ENCODE measurements around the gene STMN1.

DNA sequence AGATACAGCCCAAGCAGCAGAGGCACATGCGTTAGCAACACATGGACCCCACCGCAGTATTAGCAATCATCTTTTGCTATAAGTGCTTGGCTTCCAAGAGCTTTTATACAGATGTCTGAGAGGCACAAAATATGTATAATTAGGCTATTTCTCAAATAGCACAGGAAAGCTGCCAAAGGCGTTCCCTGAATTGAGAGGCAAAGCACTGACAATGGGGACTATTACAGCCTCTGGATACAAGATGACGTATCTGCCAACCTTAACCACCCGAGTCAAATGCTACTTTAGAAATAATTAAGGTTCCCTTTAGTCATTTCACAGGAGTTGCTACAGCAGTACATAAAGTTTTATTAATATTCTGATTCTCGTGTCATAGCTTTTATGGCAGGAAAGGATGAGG lies 6.4 kb downstream of the STMN1 start:
- TF ChIP-seq, protein P1, sequence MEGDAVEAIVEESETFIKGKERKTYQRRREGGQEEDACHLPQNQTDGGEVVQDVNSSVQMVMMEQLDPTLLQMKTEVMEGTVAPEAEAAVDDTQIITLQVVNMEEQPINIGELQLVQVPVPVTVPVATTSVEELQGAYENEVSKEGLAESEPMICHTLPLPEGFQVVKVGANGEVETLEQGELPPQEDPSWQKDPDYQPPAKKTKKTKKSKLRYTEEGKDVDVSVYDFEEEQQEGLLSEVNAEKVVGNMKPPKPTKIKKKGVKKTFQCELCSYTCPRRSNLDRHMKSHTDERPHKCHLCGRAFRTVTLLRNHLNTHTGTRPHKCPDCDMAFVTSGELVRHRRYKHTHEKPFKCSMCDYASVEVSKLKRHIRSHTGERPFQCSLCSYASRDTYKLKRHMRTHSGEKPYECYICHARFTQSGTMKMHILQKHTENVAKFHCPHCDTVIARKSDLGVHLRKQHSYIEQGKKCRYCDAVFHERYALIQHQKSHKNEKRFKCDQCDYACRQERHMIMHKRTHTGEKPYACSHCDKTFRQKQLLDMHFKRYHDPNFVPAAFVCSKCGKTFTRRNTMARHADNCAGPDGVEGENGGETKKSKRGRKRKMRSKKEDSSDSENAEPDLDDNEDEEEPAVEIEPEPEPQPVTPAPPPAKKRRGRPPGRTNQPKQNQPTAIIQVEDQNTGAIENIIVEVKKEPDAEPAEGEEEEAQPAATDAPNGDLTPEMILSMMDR (IDR thresholded peaks at IDR 0.05 in 2 of 3, conservative IDR thresholded peaks at IDR 0.05 in 1 of 3; ENCODE audit: borderline replicate concordance in 1 of 3, insufficient read depth in 1 of 3, low read depth in 2 of 3, low read length in 2 of 3) = no peak
- no peak for TF ChIP-seq POLR2A (IDR thresholded peaks at IDR 0.05; ENCODE audit: borderline replicate concordance, extremely low read depth, insufficient read depth, insufficient read length)
